ENCODE measurements around the gene TBCD. TPM values are rescaled to one million over a fixed set of nuclear protein-coding genes. Genes with fewer than 3 reads are reported as not detected.

Gene TBCD
- total RNA-seq, 1 donor from 2014 or later = 40.4 TPM

GRCh38 chr17:82907797-82908542 lies 156.1 kb downstream of the TBCD start:
- DNase-seq = no peak

GRCh38 chr17:82908543-82909160 lies 156.8 kb downstream of the TBCD start:
- no peak for DNase-seq

- DNase-seq = no peak
Measured at GRCh38 chr17:82909322-82909904, 157.5 kb downstream of the TBCD start.

GRCh38 chr17:82910041-82910481 lies 158.2 kb downstream of the TBCD start:
- no peak for DNase-seq

GRCh38 chr17:82910770-82911169 lies 158.9 kb downstream of the TBCD start:
- DNase-seq = no peak

- no peak for DNase-seq
Measured at GRCh38 chr17:82911822-82912221, 160.0 kb downstream of the TBCD start.

GRCh38 chr17:82912484-82913089 lies 160.7 kb downstream of the TBCD start:
- DNase-seq = no peak

DNA sequence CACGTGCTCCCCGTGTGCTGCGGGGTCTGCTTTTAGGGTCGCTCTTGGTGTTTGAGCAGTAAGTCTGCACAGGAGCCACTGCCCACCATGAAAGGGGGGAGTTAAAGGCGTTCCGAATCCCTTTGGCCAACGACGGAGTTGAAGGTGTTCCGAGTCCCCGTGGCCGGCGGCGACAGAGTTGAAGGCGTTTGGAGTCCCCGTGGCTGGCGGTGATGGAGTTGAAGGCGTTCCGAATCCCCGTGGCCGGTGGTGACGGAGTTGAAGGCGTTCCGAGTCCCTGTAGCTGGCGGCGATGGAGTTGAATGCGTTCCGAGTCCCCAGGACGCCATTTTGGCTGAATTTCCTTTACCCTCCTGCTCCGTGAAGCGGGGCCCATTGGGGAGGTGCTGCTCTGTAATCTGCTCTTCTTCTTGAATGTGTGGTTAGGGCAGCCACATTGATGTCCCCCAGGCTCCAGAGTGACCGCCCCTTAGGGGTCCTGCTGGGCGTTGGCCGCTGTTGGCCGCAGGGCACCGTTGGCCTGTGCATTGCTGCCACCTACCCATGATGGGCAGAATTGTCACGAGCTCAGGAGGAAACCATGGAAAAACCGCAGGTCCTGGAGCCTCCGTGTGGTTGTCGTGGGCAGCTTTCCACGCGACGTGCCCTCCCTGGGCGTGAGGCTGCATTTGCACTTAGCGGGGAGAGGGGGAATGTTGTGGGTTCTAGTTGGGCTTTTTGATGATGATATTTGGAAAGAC lies 161.6 kb downstream of the TBCD start:
- DNase-seq = no peak

GRCh38 chr17:82914375-82914774 lies 162.5 kb downstream of the TBCD start:
- DNase-seq = no peak

GRCh38 chr17:82915010-82915756 lies 163.3 kb downstream of the TBCD start:
- DNase-seq = no peak

- DNase-seq = no peak
Measured at GRCh38 chr17:82915757-82916027, 163.8 kb downstream of the TBCD start.

DNA sequence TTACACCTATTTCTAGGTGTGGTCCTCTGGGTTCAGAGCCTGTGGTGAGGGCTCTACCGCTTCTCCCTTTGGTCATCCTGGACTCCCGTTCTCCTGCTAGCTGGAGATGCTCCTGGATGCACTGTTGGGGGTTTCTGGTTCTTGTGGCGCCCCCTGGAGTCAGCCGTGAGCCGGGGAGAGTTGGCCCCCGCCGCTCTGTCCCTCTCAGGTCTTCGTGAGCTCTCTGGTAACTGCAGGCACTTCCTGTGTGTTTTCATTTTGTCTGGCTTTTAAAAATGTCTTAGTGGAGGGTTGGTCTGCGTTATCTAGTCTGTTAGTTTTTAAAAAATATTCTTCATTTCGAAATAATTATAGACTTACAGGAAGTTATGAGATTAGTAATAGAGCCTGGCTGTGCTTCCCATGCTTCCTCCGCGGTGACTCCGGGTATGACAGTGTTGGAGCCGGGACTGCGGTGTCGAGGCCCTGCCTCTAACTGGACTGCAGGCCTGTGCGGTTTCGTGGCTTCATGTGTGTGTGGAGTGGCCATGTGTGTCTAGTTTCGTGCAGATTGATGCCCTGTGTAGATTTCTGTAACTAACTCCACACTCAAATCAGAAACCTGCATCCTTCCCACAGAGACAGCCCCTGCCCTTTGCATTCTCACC lies 166.0 kb downstream of the TBCD start:
- no peak for DNase-seq

- DNase-seq = no peak
Measured at GRCh38 chr17:82918508-82918907, 166.6 kb downstream of the TBCD start.

- no peak for DNase-seq
Measured at GRCh38 chr17:82920150-82920549, 168.3 kb downstream of the TBCD start.

DNA sequence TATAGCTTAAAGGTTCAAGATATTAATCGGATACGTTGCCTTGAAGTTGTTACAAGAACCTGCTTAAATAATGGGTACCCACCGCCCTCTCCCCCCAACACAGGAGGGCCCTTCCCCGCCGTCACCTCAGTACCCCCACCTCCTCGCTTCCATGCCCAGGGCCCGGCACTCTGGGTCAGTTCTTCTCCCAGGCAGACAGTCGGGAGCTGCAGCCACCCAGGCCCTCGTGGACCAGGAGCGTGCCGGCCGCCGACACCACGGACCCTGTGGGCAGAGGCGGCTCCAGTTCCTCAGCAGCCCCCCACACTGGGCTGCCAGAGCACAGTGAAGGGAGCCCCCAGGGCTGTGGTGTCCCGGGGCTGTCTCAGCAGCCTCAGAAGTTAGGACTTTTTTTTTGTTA lies 168.8 kb downstream of the TBCD start:
- no peak for DNase-seq

DNA sequence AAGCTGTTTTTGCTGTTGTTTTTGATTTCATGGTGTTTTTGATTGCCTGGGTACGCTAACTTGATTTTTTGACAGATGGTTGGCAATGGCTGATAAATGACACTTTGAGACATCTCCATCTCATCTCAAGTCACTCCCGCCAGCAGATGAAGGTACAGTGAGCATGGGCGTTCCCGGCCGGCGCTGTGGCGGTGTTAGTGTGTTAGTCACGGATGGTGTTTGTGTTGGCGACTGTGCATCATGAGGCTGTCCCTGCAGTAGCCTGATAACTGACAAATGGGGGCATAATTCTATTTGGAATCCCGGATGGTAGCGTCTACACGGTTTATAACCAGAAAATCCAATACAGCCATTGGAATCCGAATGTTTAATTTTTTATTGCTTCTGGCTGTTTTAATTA lies 169.6 kb downstream of the TBCD start:
- no peak for DNase-seq

GRCh38 chr17:82922646-82923045 lies 170.8 kb downstream of the TBCD start:
- DNase-seq = no peak

DNA sequence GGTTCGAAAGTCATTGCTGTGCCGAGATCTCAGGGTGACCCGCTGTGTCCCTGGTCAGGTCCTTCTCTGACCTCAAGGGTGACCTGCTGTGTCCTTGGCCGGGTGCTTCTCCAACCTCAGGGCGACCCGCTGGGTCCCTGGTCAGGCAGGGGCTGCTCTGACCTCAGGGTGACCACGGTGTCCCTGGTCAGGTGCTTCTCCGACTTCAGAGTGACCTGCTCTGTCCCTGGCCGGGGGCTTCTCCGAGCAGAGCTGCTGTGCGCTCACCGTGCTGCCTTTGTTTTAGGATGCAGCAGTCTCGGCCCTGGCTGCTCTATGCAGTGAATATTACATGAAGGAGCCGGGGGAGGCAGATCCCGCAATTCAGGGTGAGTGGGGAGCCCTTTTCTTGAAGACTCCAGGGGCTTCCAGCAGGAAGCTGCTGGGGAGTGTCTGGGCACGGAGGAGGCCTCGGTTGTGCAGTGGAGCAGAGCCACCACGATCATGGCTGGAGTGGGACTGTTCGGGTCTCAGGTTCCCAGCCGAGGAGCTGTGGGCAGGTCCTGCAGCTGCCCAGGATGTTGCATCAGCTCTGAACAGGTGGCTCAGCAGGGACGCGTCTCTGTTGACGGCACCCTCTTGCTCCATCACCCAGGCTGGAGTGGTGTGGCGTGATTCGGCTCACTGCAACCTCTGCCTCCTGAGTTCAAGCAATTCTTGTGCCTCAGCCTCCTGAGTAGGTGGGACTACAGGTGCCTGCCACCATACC lies 171.7 kb downstream of the TBCD start:
- DNase-seq = no peak

DNA sequence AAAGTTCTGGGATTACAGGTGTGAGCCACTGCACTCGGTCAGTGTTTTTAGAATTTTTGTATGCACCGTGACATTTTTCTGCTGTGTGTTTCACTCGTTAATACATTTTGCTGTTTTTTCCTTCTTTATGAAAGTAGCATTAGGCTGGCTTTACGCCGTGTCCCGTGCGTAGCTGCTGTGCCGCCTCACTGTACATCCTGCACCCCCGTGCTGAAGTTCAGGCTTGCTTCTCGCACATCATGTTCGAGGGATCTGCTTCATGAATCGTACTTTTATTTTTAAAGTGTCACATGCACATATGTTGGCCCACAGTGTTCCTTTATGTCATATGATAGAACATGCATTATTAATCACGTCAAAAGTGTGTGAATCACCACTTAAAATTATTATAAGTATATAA lies 172.3 kb downstream of the TBCD start:
- no peak for DNase-seq

DNA sequence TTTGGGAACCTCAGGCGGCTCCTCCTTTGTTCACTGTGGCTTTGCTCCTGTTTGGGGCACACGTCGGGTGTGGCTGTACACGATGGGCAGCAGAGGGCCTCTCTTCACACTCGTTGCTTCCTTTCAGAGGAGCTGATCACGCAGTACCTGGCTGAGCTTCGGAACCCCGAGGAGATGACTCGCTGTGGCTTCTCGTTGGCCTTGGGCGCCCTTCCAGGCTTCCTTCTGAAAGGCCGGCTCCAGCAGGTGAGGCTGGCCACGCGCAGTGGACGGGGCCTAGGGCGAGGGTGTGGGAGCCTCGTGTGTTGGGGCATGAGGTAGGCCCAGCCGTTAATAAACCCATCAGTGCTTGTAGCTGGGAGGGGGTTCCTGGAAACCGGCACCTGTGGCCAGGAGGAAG lies 172.9 kb downstream of the TBCD start:
- no peak for DNase-seq

- no peak for DNase-seq
Measured at GRCh38 chr17:82925336-82925735, 173.5 kb downstream of the TBCD start.
